Muscle layer of duodenum (tissue), 2 donors: ENCODE measurements around the gene CADM2.
"Not testable (repeated sequence)": the region's sequence is repeated elsewhere in the genome, so short reads cannot be mapped to it uniquely, and the experiment has no call there.

ENCODE experiments used
- H3K27ac ChIP-seq: one replicate; pipeline ENCODE4 v1.7.0; 2013; ENCODE audit warnings: mild to moderate bottlenecking, low read length
- H3K27me3 ChIP-seq: one replicate; pipeline ENCODE4 v1.7.0; 2013; ENCODE audit warnings: low read depth, mild to moderate bottlenecking, control low read depth, low read length
- H3K36me3 ChIP-seq, 2 donors: one replicate each; pipeline ENCODE4 v1.7.0; 2013; ENCODE audit warnings: low read length in 2 of 2, control low read depth in 1 of 2, mild to moderate bottlenecking in 1 of 2; ENCODE audit not compliant: insufficient read depth in 2 of 2, control insufficient read depth in 1 of 2
- H3K4me1 ChIP-seq, 2 donors: one replicate each; pipeline ENCODE4 v1.7.0; 2013; ENCODE audit warnings: low read length in 2 of 2, mild to moderate bottlenecking in 2 of 2, control low read depth in 1 of 2, moderate library complexity in 1 of 2; ENCODE audit not compliant: insufficient read depth in 2 of 2, control insufficient read depth in 1 of 2
- H3K4me3 ChIP-seq, 2 donors: one replicate each; pipeline ENCODE4 v1.7.0; 2013; ENCODE audit warnings: low read length in 2 of 2, low read depth in 1 of 2, mild to moderate bottlenecking in 1 of 2
- H3K9me3 ChIP-seq, 2 donors: one replicate each; pipeline ENCODE4 v1.7.0; 2013; ENCODE audit warnings: low read length in 2 of 2, control low read depth in 1 of 2, mild to moderate bottlenecking in 1 of 2; ENCODE audit not compliant: control insufficient read depth in 1 of 2
- donor health status: healthy.

Gene CADM2

DNA sequence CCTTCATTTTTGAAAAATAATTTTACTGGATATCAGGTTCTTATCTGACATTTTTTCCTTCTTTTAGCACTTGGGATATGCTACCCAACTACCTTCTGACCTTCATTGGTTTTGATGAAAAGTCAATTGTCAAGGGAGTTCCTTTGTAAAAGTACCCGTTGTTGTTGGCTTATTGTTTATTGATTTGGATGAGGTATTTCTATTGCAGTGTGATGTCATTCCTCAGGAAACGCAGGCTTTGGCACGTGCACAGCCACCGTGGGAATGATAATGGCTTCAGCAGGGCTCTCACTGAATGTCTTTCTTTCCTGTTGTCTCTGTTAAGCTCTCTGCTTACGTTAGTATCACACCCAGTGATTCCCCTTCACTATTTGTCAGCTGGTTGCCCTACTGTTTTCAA is 944.6 kb downstream of the CADM2 start:
- Histone ChIP-seq H3K27ac (no peak overlapping the region), H3K4me3 (no peak overlapping the region), H3K4me1 (no peaks in the 10 kb centered on the region), H3K27me3 (no peaks in the 10 kb centered on the region), H3K9me3 (no peaks in the 10 kb centered on the region), H3K36me3 (no peaks in the 10 kb centered on the region)

DNA sequence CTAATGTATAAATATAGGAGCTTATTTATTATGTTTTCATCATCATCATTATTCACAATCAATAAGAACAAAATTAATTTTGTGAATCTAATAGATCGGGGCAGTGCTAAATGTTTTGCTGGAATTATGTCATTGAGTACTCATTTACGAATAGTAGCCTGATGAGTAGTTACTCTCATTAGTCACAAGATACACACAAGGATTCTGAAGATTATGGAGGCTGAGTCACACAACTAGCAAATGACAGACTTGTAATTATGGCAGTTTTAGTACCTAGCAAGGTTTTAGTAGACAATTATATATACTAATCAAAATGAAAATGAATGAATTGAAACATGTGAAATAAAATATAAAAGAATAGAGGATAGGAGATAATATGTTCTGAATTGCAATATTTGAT is 954.2 kb downstream of the CADM2 start:
- Histone ChIP-seq H3K36me3 (no peaks in the 10 kb centered on the region), H3K4me3 (no peak overlapping the region), H3K27me3 (no peaks in the 10 kb centered on the region), H3K9me3 (peaks cover 0 to 3% of the 10 kb centered on the region in 2 donors), H3K27ac (no peak overlapping the region), H3K4me1 (no peaks in the 10 kb centered on the region)

DNA sequence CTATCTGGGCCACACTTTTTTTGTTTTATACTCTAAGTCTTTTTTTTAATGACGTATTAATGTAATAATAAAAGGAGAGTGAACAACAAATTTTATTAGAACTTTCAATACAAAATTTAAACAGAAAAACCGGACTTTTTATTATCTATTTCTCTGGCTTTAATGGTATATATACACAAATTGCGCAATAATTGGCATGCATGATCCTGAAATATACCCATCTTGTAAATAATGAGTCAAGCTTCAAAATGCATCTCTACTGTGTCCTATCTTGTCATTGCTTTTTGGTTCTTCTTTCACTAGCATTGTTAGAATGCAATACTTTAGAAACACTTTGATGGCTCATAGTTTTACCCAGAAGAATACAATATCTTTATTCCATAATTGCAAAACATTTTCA is 963.6 kb downstream of the CADM2 start:
- Histone ChIP-seq H3K36me3 (no peaks in the 10 kb centered on the region), H3K27ac (no peak overlapping the region), H3K4me3 (no peak overlapping the region), H3K4me1 (no peaks in the 10 kb centered on the region), H3K9me3 (peaks cover 0 to 3% of the 10 kb centered on the region in 2 donors), H3K27me3 (no peaks in the 10 kb centered on the region)

DNA sequence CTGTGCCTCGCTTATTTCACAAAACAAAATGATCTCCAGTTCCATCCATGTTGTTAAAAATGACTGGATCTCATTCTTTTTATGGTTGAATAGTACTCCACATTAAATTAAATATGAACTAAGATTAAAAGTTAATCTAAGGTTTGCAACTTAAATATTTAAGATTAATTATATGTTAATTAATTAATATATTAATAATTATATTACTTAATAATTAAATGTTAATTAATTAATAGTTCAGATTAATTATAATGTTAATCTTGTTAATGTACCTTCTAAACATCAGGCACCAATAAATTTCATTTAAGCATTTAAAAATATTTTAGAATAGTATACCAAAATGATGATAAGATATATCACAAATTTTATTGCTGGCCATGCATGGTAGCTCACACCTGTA is 971.9 kb downstream of the CADM2 start:
- H3K4me1 ChIP-seq: no peaks in the 10 kb centered on the region
- H3K27me3 ChIP-seq: no peaks in the 10 kb centered on the region
- no peak overlapping the region for H3K27ac ChIP-seq
- H3K4me3 ChIP-seq: no peak overlapping the region
- H3K36me3 ChIP-seq: no peaks in the 10 kb centered on the region
- no peaks in the 10 kb centered on the region for H3K9me3 ChIP-seq

DNA sequence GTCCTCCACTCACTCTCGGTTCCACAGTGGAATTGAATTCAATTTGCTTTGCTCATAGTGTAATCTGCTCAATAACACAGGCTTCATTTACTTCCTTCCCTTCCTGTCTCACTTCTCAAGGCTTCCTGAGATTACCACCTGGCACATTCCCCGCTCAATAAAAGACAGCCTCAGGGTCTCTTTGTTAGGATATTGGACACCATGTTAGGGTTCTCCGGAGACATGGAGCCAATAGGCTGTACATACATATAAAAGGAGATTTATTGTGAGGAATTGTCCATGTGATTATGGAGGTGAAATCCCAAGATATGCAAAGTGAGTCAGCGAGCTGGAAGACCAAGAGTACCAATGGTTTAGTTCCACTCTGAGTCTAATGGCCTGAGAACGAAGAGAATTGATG is 974.5 kb downstream of the CADM2 start:
- Histone ChIP-seq H3K27me3 (no peaks in the 10 kb centered on the region), H3K27ac (no peak overlapping the region), H3K9me3 (no peaks in the 10 kb centered on the region), H3K4me1 (no peaks in the 10 kb centered on the region), H3K4me3 (no peak overlapping the region), H3K36me3 (no peaks in the 10 kb centered on the region)

DNA sequence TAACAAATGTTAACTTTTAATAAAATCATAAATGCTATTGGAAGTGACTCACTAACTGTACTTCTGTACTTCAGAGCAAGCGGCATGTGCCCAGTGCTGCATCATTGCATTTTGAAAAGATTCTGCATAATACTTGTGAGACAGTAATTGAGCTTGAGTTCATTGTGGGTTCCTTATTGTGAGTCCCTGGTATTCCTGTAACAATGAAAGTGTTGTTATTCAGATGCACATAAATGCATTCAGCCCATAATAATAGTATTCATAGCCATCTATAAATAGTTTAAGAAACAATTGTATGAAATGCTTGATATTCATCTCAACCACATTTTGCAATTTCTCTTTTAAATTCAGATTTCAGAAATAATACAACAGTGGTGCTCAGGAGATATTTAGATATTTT is 976.4 kb downstream of the CADM2 start:
- no peaks in the 10 kb centered on the region for H3K36me3 ChIP-seq
- H3K27me3 ChIP-seq: no peaks in the 10 kb centered on the region
- no peak overlapping the region for H3K4me3 ChIP-seq

DNA sequence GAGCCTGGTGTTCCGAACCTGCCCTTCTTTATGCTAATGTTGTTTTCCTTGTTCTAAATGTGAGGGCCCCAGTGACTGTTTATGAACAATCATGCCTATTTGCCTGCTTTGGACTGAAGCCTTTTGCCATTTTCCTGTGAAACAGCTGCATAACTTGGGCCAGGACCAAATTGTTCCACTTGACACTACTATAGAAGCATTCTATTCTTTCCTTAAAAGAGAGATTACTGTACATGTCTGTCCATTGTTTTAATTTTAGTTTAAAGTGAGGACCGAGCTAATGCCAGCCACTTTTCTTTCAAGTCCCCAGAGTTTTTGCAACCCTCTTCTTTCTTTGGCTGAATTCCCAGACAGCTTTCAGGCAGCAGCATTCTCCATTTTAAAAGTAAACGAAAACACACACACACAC is 980.3 kb downstream of the CADM2 start:
- Histone ChIP-seq H3K27me3 (no peaks in the 10 kb centered on the region), H3K27ac (no peak overlapping the region), H3K36me3 (no peaks in the 10 kb centered on the region), H3K4me3 (no peak overlapping the region), H3K4me1 (no peaks in the 10 kb centered on the region), H3K9me3 (no peaks in the 10 kb centered on the region)

More for the DNA sequence above, 976.4 kb downstream of the CADM2 start:
- Histone ChIP-seq H3K9me3 (no peaks in the 10 kb centered on the region), H3K4me1 (no peaks in the 10 kb centered on the region), H3K27ac (no peak overlapping the region)

DNA sequence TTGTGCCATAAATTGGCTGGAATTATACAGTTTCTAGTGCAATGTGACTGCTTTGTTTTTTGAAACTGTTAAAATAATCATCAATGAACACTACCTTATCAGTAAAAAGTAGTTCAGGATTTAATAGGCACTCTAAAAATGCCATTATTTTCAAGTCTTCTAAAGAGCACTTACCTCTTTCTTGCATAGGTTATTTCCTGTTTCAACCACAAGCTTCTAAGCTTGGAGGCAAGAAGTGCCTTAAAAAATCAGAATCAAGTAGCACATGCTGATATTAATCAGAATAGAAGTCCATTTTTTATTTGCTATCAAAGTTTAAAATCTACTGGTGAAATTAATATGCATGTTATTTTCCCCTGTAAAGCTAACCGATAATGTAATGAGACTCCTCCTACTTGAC is 991.6 kb downstream of the CADM2 start:
- Histone ChIP-seq H3K36me3 (no peaks in the 10 kb centered on the region), H3K4me3 (no peak overlapping the region), H3K27me3 (no peaks in the 10 kb centered on the region), H3K4me1 (no peaks in the 10 kb centered on the region), H3K9me3 (no peaks in the 10 kb centered on the region), H3K27ac (no peak overlapping the region)

DNA sequence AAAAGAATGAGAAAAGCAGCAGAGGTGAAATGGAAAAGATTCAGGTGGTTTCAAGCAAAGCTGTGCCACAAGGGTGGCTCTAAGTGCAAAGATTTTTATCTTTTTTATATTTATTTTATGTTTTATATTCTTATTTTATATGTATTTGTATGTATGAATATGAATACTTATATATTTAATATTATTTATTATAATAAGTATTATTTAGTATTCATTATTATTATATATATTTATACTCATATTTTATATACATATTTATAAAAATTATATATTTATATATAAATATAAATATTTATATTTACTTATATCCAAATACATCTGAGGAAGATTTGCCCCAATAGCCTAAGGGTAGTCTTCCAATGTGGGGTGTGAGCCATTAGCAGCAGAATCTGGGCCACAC is 1002.0 kb downstream of the CADM2 start:
- no peaks in the 10 kb centered on the region for H3K36me3 ChIP-seq
- H3K9me3 ChIP-seq: no peaks in the 10 kb centered on the region
- H3K4me1 ChIP-seq: no peaks in the 10 kb centered on the region
- no peak overlapping the region for H3K4me3 ChIP-seq
- no peak overlapping the region for H3K27ac ChIP-seq
- H3K27me3 ChIP-seq: no peaks in the 10 kb centered on the region

DNA sequence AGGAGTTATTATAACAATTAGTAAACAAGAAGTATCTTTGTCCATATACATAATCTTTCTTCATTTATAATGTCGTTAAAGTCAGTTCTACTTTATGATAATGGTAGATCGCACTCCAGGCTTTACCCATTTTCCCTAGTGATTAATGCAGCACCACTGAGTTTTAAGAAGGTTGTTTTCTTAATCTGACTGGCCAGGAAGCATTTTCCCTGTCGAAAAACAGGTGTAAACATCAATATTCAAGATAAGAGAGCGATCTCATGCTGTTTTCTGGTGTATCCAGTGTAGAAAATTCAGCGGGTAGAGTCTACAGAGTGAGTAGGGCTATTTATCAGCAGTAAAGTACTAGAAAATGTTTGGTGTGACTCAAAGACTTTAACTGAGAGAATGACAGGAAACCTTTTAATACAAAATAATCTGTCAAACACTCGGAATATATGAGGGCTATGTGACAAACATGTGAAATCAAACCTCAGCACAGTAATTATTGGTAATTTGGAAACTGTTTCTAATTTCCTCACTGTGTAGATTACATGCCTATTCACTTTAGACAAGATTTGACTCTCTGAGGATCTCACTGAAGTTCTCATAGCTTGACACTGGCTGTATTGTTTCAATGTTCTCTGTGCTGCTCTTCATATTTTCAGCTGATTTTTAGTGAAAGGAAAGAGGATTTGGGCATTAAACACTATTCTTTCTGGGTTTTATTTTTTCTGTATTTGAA is 1019.0 kb downstream of the CADM2 start:
- Histone ChIP-seq H3K27ac (no peak overlapping the region), H3K9me3 (no peaks in the 10 kb centered on the region), H3K36me3 (no peaks in the 10 kb centered on the region), H3K27me3 (no peaks in the 10 kb centered on the region), H3K4me3 (no peak overlapping the region), H3K4me1 (no peaks in the 10 kb centered on the region)

DNA sequence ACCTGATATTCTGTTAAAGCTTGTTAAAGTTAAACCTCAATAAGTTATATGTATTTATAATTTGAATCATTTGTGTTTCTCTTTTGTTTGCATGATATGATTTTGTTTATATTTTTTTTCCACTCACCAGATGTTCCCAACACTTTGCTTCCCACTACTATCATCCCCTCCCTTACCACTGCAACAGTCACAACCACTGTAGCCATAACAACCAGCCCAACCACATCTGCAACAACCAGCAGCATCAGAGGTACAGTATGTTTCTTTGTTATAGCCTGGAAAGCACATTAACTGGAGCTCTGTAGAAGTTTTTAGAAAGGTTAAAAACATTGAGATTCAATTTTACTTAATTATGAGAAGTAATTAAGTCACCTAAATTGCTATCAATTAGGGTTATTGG is 1020.2 kb downstream of the CADM2 start:
- Histone ChIP-seq H3K4me1 (no peaks in the 10 kb centered on the region), H3K36me3 (no peaks in the 10 kb centered on the region), H3K27me3 (no peaks in the 10 kb centered on the region), H3K27ac (no peak overlapping the region), H3K9me3 (no peaks in the 10 kb centered on the region), H3K4me3 (no peak overlapping the region)

DNA sequence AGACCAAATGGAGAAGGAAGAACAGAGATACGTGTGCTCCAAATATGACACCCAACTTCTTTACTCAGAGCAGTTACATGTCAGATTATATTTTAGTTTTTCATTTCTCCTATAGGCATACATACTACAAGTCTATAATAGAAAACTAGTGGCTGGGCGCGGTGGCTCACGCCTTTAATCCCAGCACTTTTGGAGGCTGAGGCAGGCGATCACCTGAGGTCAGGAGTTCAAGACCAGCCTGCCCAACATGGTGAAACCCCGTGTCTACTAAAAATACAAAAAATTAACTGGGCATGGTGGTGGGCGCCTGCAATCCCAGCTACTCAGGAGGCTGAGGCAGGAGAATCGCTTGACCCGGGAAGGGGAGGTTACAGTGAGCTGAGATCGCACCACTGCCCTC is 1030.8 kb downstream of the CADM2 start:
- not testable (repeated sequence) for H3K4me3 ChIP-seq, H3K27ac ChIP-seq, H3K36me3 ChIP-seq, H3K9me3 ChIP-seq, H3K27me3 ChIP-seq, H3K4me1 ChIP-seq
